ENCODE results near the gene SVOPL. TPM values are rescaled to one million over a fixed set of nuclear protein-coding genes. Genes with fewer than 3 reads are reported as not detected.

Gene SVOPL, protein sequence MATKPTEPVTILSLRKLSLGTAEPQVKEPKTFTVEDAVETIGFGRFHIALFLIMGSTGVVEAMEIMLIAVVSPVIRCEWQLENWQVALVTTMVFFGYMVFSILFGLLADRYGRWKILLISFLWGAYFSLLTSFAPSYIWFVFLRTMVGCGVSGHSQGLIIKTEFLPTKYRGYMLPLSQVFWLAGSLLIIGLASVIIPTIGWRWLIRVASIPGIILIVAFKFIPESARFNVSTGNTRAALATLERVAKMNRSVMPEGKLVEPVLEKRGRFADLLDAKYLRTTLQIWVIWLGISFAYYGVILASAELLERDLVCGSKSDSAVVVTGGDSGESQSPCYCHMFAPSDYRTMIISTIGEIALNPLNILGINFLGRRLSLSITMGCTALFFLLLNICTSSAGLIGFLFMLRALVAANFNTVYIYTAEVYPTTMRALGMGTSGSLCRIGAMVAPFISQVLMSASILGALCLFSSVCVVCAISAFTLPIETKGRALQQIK
- 1.6 and 2.3 TPM in 2 replicates for total RNA-seq
- 4.5 and 10.3 TPM in 2 replicates for polyA plus RNA-seq

DNA sequence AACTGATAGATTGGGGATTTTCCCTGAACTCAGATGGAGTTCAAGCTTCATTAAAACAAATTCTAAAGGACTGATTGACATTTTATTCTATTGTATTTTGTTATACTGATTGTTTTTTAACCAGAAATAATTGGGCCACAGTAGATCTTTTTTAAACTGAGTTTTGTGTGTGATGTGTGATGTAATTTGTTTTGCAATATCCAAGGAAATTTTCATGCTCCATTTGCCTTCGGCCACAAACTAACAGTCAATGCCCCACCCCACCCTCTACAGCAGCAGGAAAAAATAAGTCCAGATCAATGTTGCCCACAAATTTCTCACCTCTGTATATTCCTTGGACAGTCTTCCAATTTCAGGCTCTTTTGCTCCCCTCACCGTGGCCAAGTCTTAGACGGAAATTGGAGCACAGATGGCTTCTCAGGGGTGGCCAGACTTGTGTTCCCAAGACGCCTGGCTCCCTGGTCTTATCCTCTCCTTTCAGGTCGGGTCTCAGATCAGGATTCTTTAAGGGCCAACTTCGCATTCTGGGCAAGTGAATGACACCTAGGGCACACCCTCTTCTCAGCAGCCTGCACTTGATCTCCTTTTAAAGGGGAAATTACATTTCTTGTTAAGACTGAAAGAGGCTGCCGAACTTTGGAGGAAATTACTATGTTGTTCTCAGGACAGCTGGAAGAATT is at the start of gene SVOPL:
Gene SVOPL (minus strand): TSS at position 506 of the 680 bp plus-strand sequence. CDS start 22,317 bp downstream, outside the sequence.
- Histone ChIP-seq H3K4me1 (ENCODE audit: low read depth) (no peaks in the 10 kb centered on the region), H3K27me3 (no peaks in the 10 kb centered on the region), H3K27ac (no peak within 1 kb of the TSS), H3K4me3 (no peak within 1 kb of the TSS), H3K9me3 (ENCODE audit: low read depth) (no peaks in the 10 kb centered on the region), H3K36me3 (no peaks in the 10 kb centered on the region)
- no peak for DNase-seq (ENCODE audit: low read depth in 1 of 2, low spot score in 1 of 2)
- TF ChIP-seq, protein P1, sequence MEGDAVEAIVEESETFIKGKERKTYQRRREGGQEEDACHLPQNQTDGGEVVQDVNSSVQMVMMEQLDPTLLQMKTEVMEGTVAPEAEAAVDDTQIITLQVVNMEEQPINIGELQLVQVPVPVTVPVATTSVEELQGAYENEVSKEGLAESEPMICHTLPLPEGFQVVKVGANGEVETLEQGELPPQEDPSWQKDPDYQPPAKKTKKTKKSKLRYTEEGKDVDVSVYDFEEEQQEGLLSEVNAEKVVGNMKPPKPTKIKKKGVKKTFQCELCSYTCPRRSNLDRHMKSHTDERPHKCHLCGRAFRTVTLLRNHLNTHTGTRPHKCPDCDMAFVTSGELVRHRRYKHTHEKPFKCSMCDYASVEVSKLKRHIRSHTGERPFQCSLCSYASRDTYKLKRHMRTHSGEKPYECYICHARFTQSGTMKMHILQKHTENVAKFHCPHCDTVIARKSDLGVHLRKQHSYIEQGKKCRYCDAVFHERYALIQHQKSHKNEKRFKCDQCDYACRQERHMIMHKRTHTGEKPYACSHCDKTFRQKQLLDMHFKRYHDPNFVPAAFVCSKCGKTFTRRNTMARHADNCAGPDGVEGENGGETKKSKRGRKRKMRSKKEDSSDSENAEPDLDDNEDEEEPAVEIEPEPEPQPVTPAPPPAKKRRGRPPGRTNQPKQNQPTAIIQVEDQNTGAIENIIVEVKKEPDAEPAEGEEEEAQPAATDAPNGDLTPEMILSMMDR (IDR thresholded peaks at IDR 0.05; ENCODE audit: low read depth, low read length) = no peak

DNA sequence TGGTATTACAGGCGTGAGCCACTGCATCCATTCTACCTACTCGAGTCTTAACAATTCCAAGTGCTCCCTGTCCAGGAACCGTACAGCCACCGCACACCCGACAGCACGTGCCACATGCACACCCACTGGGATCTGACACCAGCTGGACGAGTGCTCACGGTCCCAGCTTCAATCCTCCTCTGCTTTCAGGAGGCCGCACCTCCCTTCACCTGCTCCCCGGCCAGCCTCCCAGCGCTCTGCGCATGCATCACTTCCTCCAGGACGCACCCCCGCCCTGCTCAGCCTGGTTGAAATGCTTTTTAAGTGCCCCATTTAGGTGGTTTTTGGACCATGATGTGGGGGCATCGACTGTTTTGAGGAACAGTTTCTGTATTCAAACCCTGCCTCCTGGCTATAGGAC is 49.3 kb upstream of the SVOPL start:
- H3K36me3 ChIP-seq = no peaks in the 10 kb centered on the region
- no peak overlapping the region for H3K4me3 ChIP-seq
- TF ChIP-seq, protein P1 (IDR thresholded peaks at IDR 0.05; ENCODE audit: low read depth, low read length) = no peak
- no peaks in the 10 kb centered on the region for H3K27me3 ChIP-seq
- DNase-seq (ENCODE audit: low read depth in 1 of 2, low spot score in 1 of 2) = no peak
- peaks cover 17% of the 10 kb centered on the region for H3K4me1 ChIP-seq (ENCODE audit: low read depth)
- no peaks in the 10 kb centered on the region for H3K9me3 ChIP-seq (ENCODE audit: low read depth)
- H3K27ac ChIP-seq = no peak overlapping the region

DNA sequence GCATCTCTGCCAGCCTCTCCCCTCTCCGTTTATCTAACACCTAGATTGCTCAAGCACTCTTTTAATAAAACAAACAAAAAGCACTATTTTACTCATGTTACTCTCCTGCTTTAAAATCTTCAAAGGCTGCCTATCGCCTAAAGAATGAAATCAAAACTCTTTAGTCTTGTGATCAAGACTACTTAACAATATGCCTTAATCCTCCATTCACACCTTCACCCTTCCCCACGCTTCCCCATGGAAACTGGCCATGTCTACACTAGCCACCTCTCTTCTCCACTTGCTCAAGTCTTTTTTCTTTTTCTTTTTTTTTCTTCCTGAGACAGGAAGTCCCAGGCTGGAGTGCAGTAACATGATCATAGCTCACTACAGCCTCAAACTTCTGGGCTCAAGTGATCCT is 48.8 kb upstream of the SVOPL start:
- no peak overlapping the region for H3K4me3 ChIP-seq
- TF ChIP-seq, protein P1 (IDR thresholded peaks at IDR 0.05; ENCODE audit: low read depth, low read length) = no peak
- DNase-seq (ENCODE audit: low read depth in 1 of 2, low spot score in 1 of 2) = no peak
- no peaks in the 10 kb centered on the region for H3K9me3 ChIP-seq (ENCODE audit: low read depth)
- H3K4me1 ChIP-seq (ENCODE audit: low read depth) = peaks cover 17% of the 10 kb centered on the region
- no peaks in the 10 kb centered on the region for H3K36me3 ChIP-seq
- no peaks in the 10 kb centered on the region for H3K27me3 ChIP-seq
- no peak overlapping the region for H3K27ac ChIP-seq

DNA sequence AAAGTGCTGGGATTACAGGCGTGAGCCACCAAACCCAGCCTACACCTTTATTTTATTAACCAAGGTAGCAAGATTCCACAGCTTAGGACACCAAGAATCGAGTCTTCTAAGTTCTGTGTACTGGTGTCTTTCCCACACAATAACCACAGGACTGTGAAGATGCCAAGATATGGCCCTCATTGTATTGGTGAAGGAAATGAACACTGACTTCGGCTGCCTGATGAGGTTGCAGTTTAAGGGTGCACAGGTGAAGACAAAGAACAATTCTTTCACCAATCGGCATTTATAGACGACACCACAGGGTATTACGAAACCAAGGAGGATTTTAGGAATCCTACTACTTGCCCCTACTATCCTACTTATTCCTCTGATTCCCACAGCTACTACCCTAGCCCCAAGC is 47.5 kb upstream of the SVOPL start:
- Histone ChIP-seq H3K27ac (no peak overlapping the region), H3K36me3 (no peaks in the 10 kb centered on the region), H3K9me3 (ENCODE audit: low read depth) (no peaks in the 10 kb centered on the region), H3K4me1 (ENCODE audit: low read depth) (peaks cover 17% of the 10 kb centered on the region), H3K4me3 (no peak overlapping the region), H3K27me3 (no peaks in the 10 kb centered on the region)
- no peak for DNase-seq (ENCODE audit: low read depth in 1 of 2, low spot score in 1 of 2)
- TF ChIP-seq, protein P1 (IDR thresholded peaks at IDR 0.05; ENCODE audit: low read depth, low read length) = no peak

DNA sequence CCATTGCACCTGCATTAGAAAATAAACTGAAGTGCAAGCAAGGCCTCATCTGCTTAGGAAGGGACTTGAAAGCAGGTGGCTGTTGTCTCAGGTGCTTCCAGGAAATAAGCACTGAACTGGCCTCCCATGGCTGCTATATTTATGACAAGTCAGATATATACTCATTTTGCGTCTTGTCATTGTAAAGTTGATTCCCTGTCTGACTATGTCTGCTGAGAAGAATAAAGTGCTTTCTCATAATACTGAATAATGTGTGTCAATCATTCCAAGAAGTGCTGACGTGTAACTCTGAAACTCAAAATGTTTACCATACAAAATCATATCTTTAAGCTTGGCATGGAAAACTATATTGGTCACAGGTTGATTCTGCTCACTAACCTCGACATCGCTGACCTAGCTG is 44.9 kb upstream of the SVOPL start:
- Histone ChIP-seq H3K4me1 (ENCODE audit: low read depth) (peaks cover 2% of the 10 kb centered on the region), H3K27ac (no peak overlapping the region), H3K27me3 (no peaks in the 10 kb centered on the region), H3K4me3 (no peak overlapping the region), H3K36me3 (no peaks in the 10 kb centered on the region), H3K9me3 (ENCODE audit: low read depth) (no peaks in the 10 kb centered on the region)
- TF ChIP-seq, protein P1 (IDR thresholded peaks at IDR 0.05; ENCODE audit: low read depth, low read length) = no peak
- DNase-seq (ENCODE audit: low read depth in 1 of 2, low spot score in 1 of 2) = no peak

Data from cardiac muscle cell (in vitro differentiated cells and primary cell).